Measurements from ENCODE around the gene RBM19.

The RBM19 gene

GRCh38 chr12:113876160-113876559 lies 90.0 kb downstream of the RBM19 start:
- Histone ChIP-seq H3K79me2 (ENCODE audit: insufficient read depth, low read length) (no peaks in the 10 kb centered on the region), H2AFZ (ENCODE audit: low read length) (no peak overlapping the region), H3K4me3 (ENCODE audit: low read depth, low read length, poor library complexity, severe bottlenecking) (no peak overlapping the region), H4K20me1 (ENCODE audit: insufficient read depth, low read length) (no peaks in the 10 kb centered on the region), H3K27ac (ENCODE audit: low read depth, low read length, poor library complexity, severe bottlenecking) (no peak overlapping the region), H3K4me2 (ENCODE audit: low read length) (no peak overlapping the region), H3K36me3 (ENCODE audit: insufficient read depth, low read length) (no peaks in the 10 kb centered on the region), H3K4me1 (ENCODE audit: insufficient read depth, low read length, severe bottlenecking) (peaks cover 11% of the 10 kb centered on the region), H3F3A (ENCODE audit: insufficient read depth, low read length) (no peaks in the 10 kb centered on the region), H3K9me2 (ENCODE audit: low read depth, low read length) (no peaks in the 10 kb centered on the region), H3K27me3 (ENCODE audit: insufficient read depth, low read length) (no peaks in the 10 kb centered on the region), H3K9me3 (ENCODE audit: low read length) (no peaks in the 10 kb centered on the region), H3K9ac (ENCODE audit: low read length) (no peak overlapping the region)
- no peak for TF ChIP-seq CTCF (IDR thresholded peaks at IDR 0.05; ENCODE audit: low read length)
- TF ChIP-seq EZH2 (IDR thresholded peaks at IDR 0.05; ENCODE audit: borderline replicate concordance, low read length), result no peak

GRCh38 chr12:113875691-113876090 lies 90.4 kb downstream of the RBM19 start:
- Histone ChIP-seq H3K4me1 (ENCODE audit: insufficient read depth, low read length, severe bottlenecking) (peaks cover 16% of the 10 kb centered on the region), H3K4me3 (ENCODE audit: low read depth, low read length, poor library complexity, severe bottlenecking) (no peak overlapping the region), H3K36me3 (ENCODE audit: insufficient read depth, low read length) (no peaks in the 10 kb centered on the region), H2AFZ (ENCODE audit: low read length) (no peak overlapping the region), H3K4me2 (ENCODE audit: low read length) (no peak overlapping the region), H3K27me3 (ENCODE audit: insufficient read depth, low read length) (no peaks in the 10 kb centered on the region), H3K79me2 (ENCODE audit: insufficient read depth, low read length) (no peaks in the 10 kb centered on the region), H3K9me3 (ENCODE audit: low read length) (no peaks in the 10 kb centered on the region), H3F3A (ENCODE audit: insufficient read depth, low read length) (no peaks in the 10 kb centered on the region), H3K9me2 (ENCODE audit: low read depth, low read length) (no peaks in the 10 kb centered on the region), H4K20me1 (ENCODE audit: insufficient read depth, low read length) (no peaks in the 10 kb centered on the region), H3K9ac (ENCODE audit: low read length) (no peak overlapping the region), H3K27ac (ENCODE audit: low read depth, low read length, poor library complexity, severe bottlenecking) (no peak overlapping the region)
- TF ChIP-seq EZH2 (IDR thresholded peaks at IDR 0.05; ENCODE audit: borderline replicate concordance, low read length) (no peak), CTCF (IDR thresholded peaks at IDR 0.05; ENCODE audit: low read length) (no peak)

GRCh38 chr12:113874999-113875561 lies 91.0 kb downstream of the RBM19 start:
- Histone ChIP-seq H3K4me2 (ENCODE audit: low read length) (no peak overlapping the region), H3F3A (ENCODE audit: insufficient read depth, low read length) (no peaks in the 10 kb centered on the region), H3K4me3 (ENCODE audit: low read depth, low read length, poor library complexity, severe bottlenecking) (no peak overlapping the region), H3K9ac (ENCODE audit: low read length) (no peak overlapping the region), H3K36me3 (ENCODE audit: insufficient read depth, low read length) (no peaks in the 10 kb centered on the region), H2AFZ (ENCODE audit: low read length) (no peak overlapping the region), H3K9me3 (ENCODE audit: low read length) (no peaks in the 10 kb centered on the region), H4K20me1 (ENCODE audit: insufficient read depth, low read length) (no peaks in the 10 kb centered on the region), H3K4me1 (ENCODE audit: insufficient read depth, low read length, severe bottlenecking) (peaks cover 10% of the 10 kb centered on the region), H3K79me2 (ENCODE audit: insufficient read depth, low read length) (no peaks in the 10 kb centered on the region), H3K9me2 (ENCODE audit: low read depth, low read length) (no peaks in the 10 kb centered on the region), H3K27ac (ENCODE audit: low read depth, low read length, poor library complexity, severe bottlenecking) (no peak overlapping the region), H3K27me3 (ENCODE audit: insufficient read depth, low read length) (no peaks in the 10 kb centered on the region)
- TF ChIP-seq EZH2 (IDR thresholded peaks at IDR 0.05; ENCODE audit: borderline replicate concordance, low read length), result no peak
- TF ChIP-seq CTCF (IDR thresholded peaks at IDR 0.05; ENCODE audit: low read length), result no peak
